HG02840 (cell line): ENCODE data around the gene ZFP36L1.

Experiments used
- ATAC-seq: cut with Tn5 transposase; IDR thresholded peaks from one replicate; pipeline ENCODE4 v1.9.1; 2021; ENCODE audit warnings: mild to moderate bottlenecking, moderate library complexity, moderate number of reproducible peaks; ENCODE audit not compliant: unreplicated experiment, low FRiP score

ZFP36L1 gene

GRCh38 chr14:68747393-68747792 is 45.5 kb downstream of the ZFP36L1 start:
- no peak for ATAC-seq

- ATAC-seq = no peak
Measured at GRCh38 chr14:68744613-68745012, 48.3 kb downstream of the ZFP36L1 start.

GRCh38 chr14:68741839-68742470 is 50.9 kb downstream of the ZFP36L1 start:
- ATAC-seq = peak; percentile 77

- ATAC-seq = peak; percentile 25
Measured at GRCh38 chr14:68741477-68741791, 51.4 kb downstream of the ZFP36L1 start.

GRCh38 chr14:68740788-68741476 is 51.9 kb downstream of the ZFP36L1 start:
- no peak for ATAC-seq

- no peak for ATAC-seq
Measured at GRCh38 chr14:68739701-68740100, 53.2 kb downstream of the ZFP36L1 start.

- ATAC-seq = no peak
Measured at GRCh38 chr14:68738559-68738958, 54.3 kb downstream of the ZFP36L1 start.
